Keratinocyte (primary cell): ENCODE data around the gene NUAK1. TPM values are rescaled to one million over a fixed set of nuclear protein-coding genes. Genes with fewer than 3 reads are reported as not detected.
A peak's percentile ranks its signal among the peaks of the same experiment; 100 is the strongest.

Experiments
- DNase-seq: peaks from one replicate; pipeline ENCODE4 v3.0.0-alpha.2; 2011; ENCODE audit warnings: low read depth, missing footprints, low spot score
- FAIRE-seq: peaks from 2 replicates; lab custom pipeline; 2011; peaks lifted over from hg19 to GRCh38; lab: Jason Lieb, UNC
- H2AFZ ChIP-seq: 2 replicates; pipeline ENCODE4 v1.6.0; 2012; ENCODE audit warnings: low read length, control low read depth, inconsistent platforms; ENCODE audit not compliant: control insufficient read depth
- H3K27ac ChIP-seq: 2 replicates; pipeline ENCODE4 v1.5.1; 2011; ENCODE audit warnings: low read length; ENCODE audit not compliant: control insufficient read depth, insufficient read depth
- H3K27me3 ChIP-seq: 3 replicates; pipeline ENCODE4 v1.6.0; 2011; ENCODE audit warnings: low read length; ENCODE audit not compliant: control insufficient read depth, insufficient read depth; ENCODE audit errors: extremely low read depth
- H3K36me3 ChIP-seq, 2 experiments: 2 replicates in 1 of 2; 3 replicates in 1 of 2; pipeline ENCODE4 v1.5.1; 2011; ENCODE audit warnings: low read length in 2 of 2, mild to moderate bottlenecking in 1 of 2; ENCODE audit not compliant: control insufficient read depth in 2 of 2, insufficient read depth in 2 of 2; ENCODE audit errors: extremely low read depth in 1 of 2
- H3K4me1 ChIP-seq: 3 replicates; pipeline ENCODE4 v1.5.1; 2011; ENCODE audit warnings: low read length; ENCODE audit not compliant: control insufficient read depth, insufficient read depth; ENCODE audit errors: extremely low read depth
- H3K4me2 ChIP-seq: 3 replicates; pipeline ENCODE4 v1.6.0; 2011; ENCODE audit warnings: low read depth, low read length; ENCODE audit not compliant: control insufficient read depth, insufficient read depth; ENCODE audit errors: extremely low read depth
- H3K4me3 ChIP-seq, 3 experiments: fragments of 200-600 bp in 1 of 3; sonication (generic) in 1 of 3; 2 replicates in 2 of 3; 3 replicates in 1 of 3; pipeline ENCODE4 v1.5.1; 2011 to 2016; ENCODE audit warnings: low read length in 3 of 3, mild to moderate bottlenecking in 3 of 3, control low read depth in 2 of 3, inconsistent platforms in 1 of 3, low read depth in 1 of 3, mixed read lengths in 1 of 3, mixed run types in 1 of 3, moderate library complexity in 1 of 3; ENCODE audit not compliant: control insufficient read depth in 2 of 3, insufficient read depth in 2 of 3; ENCODE audit errors: extremely low read depth in 1 of 3
- H3K79me2 ChIP-seq: 2 replicates; pipeline ENCODE4 v1.6.0; 2012; ENCODE audit warnings: low read length; ENCODE audit not compliant: control insufficient read depth, insufficient read depth
- H3K9ac ChIP-seq: 3 replicates; pipeline ENCODE4 v1.6.0; 2011; ENCODE audit warnings: low read length; ENCODE audit not compliant: control insufficient read depth, insufficient read depth; ENCODE audit errors: extremely low read depth
- H3K9me1 ChIP-seq: 3 replicates; pipeline ENCODE4 v1.6.0; 2011; ENCODE audit warnings: low read length; ENCODE audit not compliant: control insufficient read depth, insufficient read depth; ENCODE audit errors: extremely low read depth
- H3K9me3 ChIP-seq: 2 replicates; pipeline ENCODE4 v1.5.1; 2012; ENCODE audit warnings: low read depth, low read length; ENCODE audit not compliant: control insufficient read depth
- H4K20me1 ChIP-seq: 3 replicates; pipeline ENCODE4 v1.6.0; 2011; ENCODE audit warnings: low read length; ENCODE audit not compliant: control insufficient read depth, insufficient read depth; ENCODE audit errors: extremely low read depth
- CTCF ChIP-seq, 3 experiments: IDR thresholded peaks in 1 of 3; conservative IDR thresholded peaks in 1 of 3; optimal IDR thresholded peaks in 1 of 3; 2 replicates in 2 of 3; 3 replicates in 1 of 3; pipeline versions ENCODE3 to v1.5.1; 2011; ENCODE audit warnings: low read length in 3 of 3, mild to moderate bottlenecking in 3 of 3, moderate library complexity in 2 of 3, control low read depth in 1 of 3, inconsistent platforms in 1 of 3; ENCODE audit not compliant: insufficient read depth in 2 of 3; ENCODE audit errors: extremely low read depth in 1 of 3
- EZH2 ChIP-seq: IDR thresholded peaks from one replicate; pipeline ENCODE4 v1.6.1; 2012; ENCODE audit warnings: inconsistent platforms, mild to moderate bottlenecking, low read length, moderate library complexity
- dilution Hi-C: fragments of 300-500 bp; cut with MboI; formaldehyde crosslinking; loops from one replicate; pipeline ENCODE4 v1.7.0; 2020; ENCODE audit warnings: low sequenced_read_pairs; ENCODE audit not compliant: extremely low pct_ligation_motif_present
- polyA plus RNA-seq, 5 experiments: library from polyadenylated mRNA; depleted of rRNA in 3 of 5; stranded (reverse) in 3 of 5; stranded (forward) in 1 of 5; unstranded in 1 of 5; fragments of >200 nt; gene quantifications; 1 replicate in 1 of 5; 2 replicates in 3 of 5; 3 replicates in 1 of 5; pipeline versions ENCODE4 v1.2.1 to v1.2.3, GENCODE V29; 2011 to 2012; ENCODE audit warnings: missing spikeins in 2 of 5, low read depth in 1 of 5, low replicate concordance in 1 of 5

The NUAK1 gene
- polyA plus RNA-seq, 1 donor (not counting 4 experiments of a cell fraction or from before 2014, with no cell fraction given), result 12.3 TPM

DNA sequence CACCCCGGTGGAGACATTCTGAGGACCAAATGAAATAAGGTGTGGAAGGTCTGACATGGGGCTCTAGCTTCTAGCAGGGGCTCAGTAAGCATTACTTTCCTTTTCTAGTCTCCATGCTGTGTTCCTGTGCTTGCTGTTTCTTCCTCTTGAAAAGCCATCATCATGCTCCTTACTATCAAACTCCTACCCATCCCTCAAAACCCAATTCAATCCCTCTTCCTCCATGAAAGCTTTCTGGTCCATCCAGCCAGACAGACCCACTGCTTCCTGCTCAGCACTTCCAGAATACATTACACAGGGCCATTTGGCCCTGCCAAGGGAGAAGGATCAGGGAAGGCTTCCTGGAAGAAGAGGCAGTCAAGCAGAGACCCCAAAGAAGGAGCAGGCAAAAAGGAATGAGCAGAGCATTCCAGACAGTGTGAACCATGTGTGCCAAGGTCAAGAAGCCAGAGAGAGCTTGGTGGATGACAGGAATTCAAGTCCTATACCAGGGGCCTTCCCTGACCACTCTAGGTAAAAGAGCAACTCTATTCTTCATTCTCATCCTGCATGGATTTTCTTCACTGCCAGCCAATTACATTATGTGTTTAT lies 59.5 kb downstream of the NUAK1 start:
- no peaks in the 10 kb centered on the region for H3K9me3 ChIP-seq
- H3K4me1 ChIP-seq, result peaks cover 11% of the 10 kb centered on the region
- FAIRE-seq (peak; percentile 46), DNase-seq (no peak)
- peaks cover 12 to 14% of the 10 kb centered on the region in 2 experiments for H3K36me3 ChIP-seq
- dilution Hi-C loops, result no loop called here
- no peak overlapping the region for H3K9ac ChIP-seq
- H3K9me1 ChIP-seq, result no peaks in the 10 kb centered on the region
- H3K4me3 ChIP-seq, result no peak overlapping the region
- no peak for TF ChIP-seq EZH2
- TF ChIP-seq CTCF (optimal IDR thresholded peaks at IDR 0.05 in 1 of 3, IDR thresholded peaks at IDR 0.05 in 1 of 3, conservative IDR thresholded peaks at IDR 0.05 in 1 of 3; ENCODE audit: extremely low read depth in 1 of 3, insufficient read depth in 2 of 3, low read length in 3 of 3), result no peak
- no peak overlapping the region for H3K27ac ChIP-seq
- no peaks in the 10 kb centered on the region for H3K79me2 ChIP-seq
- H4K20me1 ChIP-seq, result no peaks in the 10 kb centered on the region
- H3K4me2 ChIP-seq, result no peak overlapping the region
- H2AFZ ChIP-seq, result no peak overlapping the region
- no peaks in the 10 kb centered on the region for H3K27me3 ChIP-seq

DNA sequence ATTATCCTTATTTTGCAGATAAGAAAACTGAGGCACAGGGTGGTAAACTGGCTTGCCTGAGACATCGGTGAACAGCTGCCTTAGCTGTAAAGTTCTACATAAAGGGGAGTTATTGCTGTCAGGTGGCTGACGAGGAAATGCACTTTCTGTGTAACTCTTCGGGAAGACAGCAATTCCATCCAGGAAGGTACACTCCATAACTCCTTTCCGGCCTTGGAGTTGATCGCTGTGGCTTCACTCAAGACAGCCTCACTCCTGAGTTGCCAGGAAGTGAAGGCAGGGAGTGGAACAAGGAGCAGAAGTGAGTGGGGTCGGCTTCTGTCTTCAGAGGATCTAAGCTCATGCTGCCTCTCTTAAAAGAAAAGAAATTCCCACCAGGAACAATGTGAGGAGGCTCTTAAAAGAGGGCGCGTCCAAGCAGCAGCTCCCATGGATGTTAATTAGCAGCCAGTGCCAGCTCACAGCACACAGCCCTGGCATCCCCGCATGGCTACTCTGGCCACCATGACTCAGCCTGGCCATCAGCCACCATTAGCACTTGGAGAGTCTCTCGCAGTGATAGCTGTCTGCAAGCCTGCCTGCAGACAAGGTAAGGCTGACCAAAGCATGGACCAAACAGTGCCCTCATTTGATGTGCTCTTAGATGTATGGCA lies 60.3 kb downstream of the NUAK1 start:
- H4K20me1 ChIP-seq, result no peaks in the 10 kb centered on the region
- DNase-seq (no peak), FAIRE-seq (no peak)
- H3K4me1 ChIP-seq, result peaks cover 7% of the 10 kb centered on the region
- no peak overlapping the region for H3K27ac ChIP-seq
- H3K27me3 ChIP-seq, result no peaks in the 10 kb centered on the region
- H3K9me3 ChIP-seq, result no peaks in the 10 kb centered on the region
- H3K79me2 ChIP-seq, result no peaks in the 10 kb centered on the region
- no peak overlapping the region for H3K4me3 ChIP-seq
- no peaks in the 10 kb centered on the region for H3K9me1 ChIP-seq
- dilution Hi-C loops, result no loop called here
- peaks cover 11 to 12% of the 10 kb centered on the region in 2 experiments for H3K36me3 ChIP-seq
- no peak overlapping the region for H3K9ac ChIP-seq
- no peak for TF ChIP-seq EZH2
- no peak for TF ChIP-seq CTCF (optimal IDR thresholded peaks at IDR 0.05 in 1 of 3, IDR thresholded peaks at IDR 0.05 in 1 of 3, conservative IDR thresholded peaks at IDR 0.05 in 1 of 3; ENCODE audit: extremely low read depth in 1 of 3, insufficient read depth in 2 of 3, low read length in 3 of 3)
- H2AFZ ChIP-seq, result no peak overlapping the region
- H3K4me2 ChIP-seq, result no peak overlapping the region
